HG03469 (cell line): ENCODE measurements around the gene GPATCH8.
"Not testable (repeated sequence)": the region's sequence is repeated elsewhere in the genome, so short reads cannot be mapped to it uniquely, and the experiment has no call there.

Source experiments
- ATAC-seq: cut with Tn5 transposase; IDR thresholded peaks from one replicate; pipeline ENCODE4 v1.9.1; 2021; ENCODE audit warnings: mild to moderate bottlenecking, moderate library complexity, moderate number of reproducible peaks; ENCODE audit not compliant: unreplicated experiment

GPATCH8 gene

GRCh38 chr17:44398692-44399691 is 104.2 kb downstream of the GPATCH8 start:
- no peak for ATAC-seq

DNA sequence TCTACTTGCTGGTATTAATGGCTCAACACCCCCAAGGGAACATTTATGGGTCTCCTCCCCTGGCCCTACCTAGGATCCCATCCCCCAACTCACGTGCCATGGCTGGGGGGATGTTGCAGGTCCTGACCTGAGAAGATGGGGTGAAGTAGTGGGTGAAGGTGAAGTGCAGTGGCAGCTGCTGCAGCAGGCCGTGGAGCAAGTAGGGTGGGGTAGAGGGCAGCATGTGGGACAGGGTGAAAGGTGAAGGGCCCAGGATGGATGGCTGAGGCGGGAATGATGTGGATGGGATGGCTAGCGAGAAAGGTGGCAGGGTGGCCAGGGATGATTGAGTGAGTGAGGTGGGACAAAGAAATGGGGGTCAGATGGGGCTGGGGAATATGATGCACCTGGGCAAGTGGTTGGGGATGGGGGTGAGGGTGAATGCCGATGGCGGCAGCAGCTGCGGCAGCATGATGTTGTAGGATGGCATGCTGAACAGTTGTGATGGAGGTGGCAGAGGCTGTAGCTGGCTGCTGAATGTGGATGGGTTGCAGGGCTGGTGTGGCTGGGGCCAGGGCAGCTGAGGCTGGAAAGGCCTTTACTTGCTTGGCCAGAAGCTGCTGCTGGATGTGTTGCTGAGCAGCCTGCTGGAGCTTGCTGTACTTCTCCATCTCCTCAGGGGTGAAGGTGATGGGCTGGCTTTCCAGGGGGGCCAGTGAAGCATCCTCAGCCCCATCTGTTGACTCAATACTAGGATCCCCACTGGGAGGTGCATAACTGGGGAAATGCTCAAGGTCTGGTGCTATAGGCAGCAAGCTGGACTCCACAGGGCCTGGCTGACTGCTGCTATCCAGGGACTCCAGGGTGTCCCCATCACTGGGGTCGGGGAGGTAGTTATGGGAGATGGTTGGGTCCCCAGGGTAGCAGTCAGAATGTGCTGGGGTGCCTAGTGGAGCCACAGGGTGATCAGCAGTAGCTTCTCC is 105.4 kb downstream of the GPATCH8 start:
- ATAC-seq, result no peak

DNA sequence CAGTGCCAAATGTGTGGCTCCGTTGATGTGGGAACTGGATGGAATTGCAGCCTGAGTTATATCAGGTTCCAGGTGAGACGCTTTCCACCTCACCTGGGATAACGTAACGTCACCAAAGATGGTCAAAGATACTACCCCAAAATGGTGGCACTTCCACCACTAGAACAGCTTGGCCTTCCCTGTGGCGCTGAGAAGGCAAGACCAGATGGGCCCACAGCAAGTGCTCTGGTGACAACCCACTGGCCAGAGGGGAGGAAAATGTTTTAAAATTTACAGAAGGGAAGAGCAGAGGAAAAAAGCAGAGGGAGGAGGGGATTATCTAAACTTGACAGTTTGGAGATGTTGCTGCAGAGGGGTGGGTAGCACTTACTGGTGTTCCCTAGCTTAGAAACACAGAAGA is 106.3 kb downstream of the GPATCH8 start:
- no peak for ATAC-seq

DNA sequence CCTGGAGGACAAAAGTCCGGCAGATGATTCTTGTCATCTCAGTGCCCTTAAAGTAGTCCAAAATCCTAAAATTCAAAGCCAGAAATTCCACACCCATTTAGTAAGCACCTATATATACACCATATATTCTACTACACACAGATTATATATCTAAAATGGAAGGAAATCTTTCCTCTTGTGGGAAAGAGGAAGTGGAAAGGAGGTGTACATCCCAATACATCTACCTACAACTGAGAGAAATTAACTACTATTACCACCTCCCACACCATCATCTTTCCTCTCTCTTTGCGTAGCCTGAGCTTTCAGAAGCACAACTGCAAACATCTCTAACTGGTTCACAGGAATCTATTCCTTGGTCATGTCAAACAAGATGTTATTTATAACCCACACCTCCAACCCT is 108.4 kb downstream of the GPATCH8 start:
- no peak for ATAC-seq

DNA sequence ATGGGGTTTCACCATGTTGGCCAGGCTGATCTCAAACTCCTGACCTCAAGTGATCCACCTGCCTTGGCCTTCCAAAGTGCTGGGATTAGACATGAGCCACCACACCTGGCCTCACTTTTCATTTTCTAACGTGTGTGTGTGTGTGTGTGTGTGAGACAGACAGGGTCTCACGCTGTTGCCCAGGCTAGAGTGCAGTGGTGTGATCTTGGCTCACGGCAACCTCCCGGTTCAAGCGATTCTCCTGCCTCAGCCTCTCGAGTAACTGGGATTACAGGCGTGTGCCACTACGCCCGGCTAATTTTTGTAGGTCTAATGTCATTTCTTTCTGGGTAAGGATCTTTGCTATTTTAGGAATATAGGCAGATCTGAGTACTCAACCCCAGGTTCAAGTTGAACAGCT is 109.1 kb downstream of the GPATCH8 start:
- ATAC-seq, result not testable (repeated sequence)

- no peak for ATAC-seq
Observed at GRCh38 chr17:44390250-44390870, 112.8 kb downstream of the GPATCH8 start.

DNA sequence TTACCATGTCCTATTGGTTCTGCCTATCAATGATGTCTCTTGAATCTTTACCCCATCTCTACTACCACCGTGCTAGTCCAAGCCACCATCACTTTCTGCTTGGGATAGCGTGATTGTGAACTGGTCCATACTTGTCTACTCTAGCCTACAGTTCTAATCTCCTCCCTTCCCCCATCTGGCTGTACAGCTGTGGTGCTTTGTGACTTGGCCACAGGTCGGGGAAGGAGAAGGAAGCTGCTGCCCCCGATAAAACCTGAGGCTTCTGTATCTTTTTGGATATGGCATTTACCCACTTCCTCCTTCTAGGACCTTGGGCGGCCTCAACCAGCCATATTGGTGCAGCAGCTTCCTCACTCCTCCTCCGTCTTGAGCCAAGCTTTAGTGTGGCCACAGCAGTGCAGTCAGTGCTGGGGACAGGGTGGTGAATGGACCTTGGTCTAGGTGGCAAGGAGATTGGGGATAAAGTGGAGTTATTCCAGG is 113.4 kb downstream of the GPATCH8 start:
- ATAC-seq, result no peak

DNA sequence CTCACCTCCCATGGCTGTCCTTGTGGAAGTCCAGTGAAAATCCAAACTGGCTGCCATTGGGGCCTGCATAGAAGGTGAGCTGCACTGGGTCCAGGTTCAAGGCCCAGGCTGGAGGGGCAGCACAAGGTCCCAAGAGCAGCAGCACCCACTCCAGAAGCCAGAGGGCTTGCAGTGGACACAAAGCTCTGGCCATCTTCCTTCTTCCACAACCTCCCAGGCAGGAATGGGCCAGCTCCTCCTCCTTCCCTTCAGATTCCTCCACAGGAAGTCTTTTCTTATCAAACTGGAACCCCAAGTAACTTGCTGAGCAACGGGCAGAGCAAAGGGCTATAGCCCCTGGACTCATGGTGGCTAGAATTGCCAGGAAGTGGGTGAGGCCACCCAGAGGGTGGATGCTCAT is 113.9 kb downstream of the GPATCH8 start, which contains the start of gene ITGA2B:
Gene ITGA2B, minus strand, starts transcription at position 369 of the 400 bp plus-strand sequence. Its CDS starts 176 bp downstream, at position 193.
- no peak for ATAC-seq

DNA sequence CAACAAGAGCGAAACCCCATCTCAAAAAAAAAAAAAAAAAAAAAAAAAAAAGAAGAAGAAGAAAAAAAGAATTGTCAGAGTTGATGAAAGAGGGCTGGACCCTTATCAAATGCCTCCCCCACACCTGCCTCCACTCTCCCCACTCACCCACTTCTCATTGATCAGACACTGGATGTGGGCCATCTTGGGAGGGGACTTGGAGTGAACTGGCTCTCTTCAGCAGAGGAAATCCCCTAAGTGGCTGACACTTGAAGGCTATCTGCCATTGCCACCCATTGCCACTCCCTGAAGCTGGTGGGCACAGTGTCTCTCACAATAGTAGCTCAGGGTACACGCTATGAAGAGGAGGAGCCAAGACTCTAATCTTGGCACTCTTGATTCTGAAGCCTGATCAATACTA is 115.4 kb downstream of the GPATCH8 start:
- ATAC-seq, result no peak

DNA sequence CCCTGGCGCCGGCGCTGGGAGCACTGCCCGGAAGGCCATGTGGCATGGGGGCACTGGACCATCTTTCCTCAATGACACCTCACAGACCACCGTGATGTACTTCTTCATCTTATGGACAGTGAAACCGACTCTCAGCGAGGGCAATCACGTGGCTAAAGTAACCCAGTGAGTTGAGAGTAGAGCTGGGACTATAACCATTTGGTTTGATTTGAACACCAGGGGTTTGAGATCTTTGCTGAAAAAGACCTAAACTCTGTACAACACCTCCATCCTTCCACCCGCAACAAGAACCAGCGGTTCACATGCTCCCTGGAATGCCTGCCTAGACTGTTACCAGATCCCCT is 117.1 kb downstream of the GPATCH8 start:
- no peak for ATAC-seq

GRCh38 chr17:44385287-44386181 is 117.7 kb downstream of the GPATCH8 start:
- ATAC-seq, result no peak

DNA sequence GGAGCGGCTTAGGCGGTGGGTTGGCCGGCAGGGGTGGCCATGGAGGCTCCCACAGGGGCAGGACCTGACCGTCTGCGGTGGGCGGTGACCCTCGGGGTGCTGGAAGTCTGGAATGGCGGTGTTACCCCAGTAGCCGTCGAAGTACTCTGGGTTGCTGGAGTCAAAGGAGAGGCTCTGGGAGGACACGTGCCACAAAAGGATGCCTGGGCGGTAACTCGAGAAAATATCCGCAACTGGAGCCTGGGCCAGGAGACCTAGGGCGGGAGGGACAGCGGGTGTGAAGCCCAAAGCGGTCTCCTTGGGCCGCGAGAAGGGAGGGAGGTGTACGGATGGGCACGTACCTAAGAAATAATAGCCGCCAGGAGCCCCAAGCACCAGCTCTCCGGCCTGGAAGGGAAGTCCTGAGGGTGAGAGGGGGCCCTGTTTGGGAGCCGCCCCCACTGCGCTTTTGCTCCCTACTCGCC is 118.4 kb downstream of the GPATCH8 start:
- ATAC-seq, result no peak

- ATAC-seq, result no peak
Observed at GRCh38 chr17:44384281-44384822, 118.9 kb downstream of the GPATCH8 start.

DNA sequence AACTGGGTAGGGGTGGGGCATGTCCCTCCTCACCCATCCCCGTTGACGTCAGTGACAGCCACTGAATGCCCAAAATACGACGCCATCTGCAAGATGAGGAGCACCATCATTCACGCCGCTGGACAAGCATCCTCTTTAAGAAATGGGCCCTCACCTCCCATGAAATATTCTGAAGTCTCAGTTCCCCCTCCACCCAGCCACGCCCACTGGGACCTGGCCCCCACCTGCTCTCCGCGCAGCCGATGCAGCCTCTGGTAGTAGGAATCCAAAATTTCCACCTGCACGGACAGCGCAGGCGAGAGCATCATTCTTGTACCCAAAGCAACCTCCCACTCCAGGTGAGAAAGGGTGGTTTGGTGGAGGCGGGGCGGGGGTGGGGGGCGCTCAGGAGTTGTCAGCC is 119.3 kb downstream of the GPATCH8 start:
- ATAC-seq, result no peak

DNA sequence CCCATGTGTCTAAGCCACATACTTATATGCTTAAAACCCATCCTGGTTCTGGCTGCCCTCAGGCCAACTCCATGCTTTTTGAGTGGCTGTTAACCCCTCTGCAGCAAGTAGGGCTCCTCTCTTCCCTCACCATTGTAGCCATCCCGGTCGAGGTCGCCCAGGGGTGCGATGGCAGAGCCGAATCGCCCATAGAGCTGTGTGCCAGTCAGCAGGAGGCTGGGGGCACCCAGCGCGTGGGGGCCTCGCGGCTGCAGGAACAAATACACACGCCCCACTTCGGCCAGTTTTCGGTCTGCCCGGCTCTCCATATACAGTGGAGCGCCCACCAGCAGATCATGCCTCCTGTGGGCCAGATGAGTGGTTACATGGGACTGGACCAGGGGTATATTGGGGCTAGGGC is 119.8 kb downstream of the GPATCH8 start:
- ATAC-seq, result no peak

GRCh38 chr17:44382917-44383316 is 120.3 kb downstream of the GPATCH8 start:
- no peak for ATAC-seq

DNA sequence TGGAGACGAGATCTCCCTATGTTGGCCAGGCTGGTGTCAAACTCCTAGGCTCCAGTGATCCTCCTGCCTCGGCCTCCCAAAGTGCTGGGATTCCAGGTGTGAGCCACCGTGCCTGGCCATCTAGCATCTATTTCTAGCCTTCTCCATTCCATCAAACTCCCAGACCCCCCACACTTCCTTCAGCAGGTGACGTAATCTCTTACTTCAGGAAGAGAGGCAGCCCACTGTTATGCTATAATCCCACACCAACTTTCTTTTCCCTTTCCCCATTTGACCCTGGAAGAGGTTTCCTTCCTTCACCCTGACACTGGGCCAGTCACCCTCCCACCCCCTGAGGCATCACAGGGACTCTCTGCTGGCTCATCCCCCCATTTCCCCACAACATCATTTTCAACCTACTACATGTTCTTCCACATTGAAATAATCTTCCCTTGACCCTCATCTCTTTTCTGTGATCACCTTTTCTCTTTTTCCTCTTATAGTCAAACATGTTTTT is 121.3 kb downstream of the GPATCH8 start:
- ATAC-seq, result no peak

DNA sequence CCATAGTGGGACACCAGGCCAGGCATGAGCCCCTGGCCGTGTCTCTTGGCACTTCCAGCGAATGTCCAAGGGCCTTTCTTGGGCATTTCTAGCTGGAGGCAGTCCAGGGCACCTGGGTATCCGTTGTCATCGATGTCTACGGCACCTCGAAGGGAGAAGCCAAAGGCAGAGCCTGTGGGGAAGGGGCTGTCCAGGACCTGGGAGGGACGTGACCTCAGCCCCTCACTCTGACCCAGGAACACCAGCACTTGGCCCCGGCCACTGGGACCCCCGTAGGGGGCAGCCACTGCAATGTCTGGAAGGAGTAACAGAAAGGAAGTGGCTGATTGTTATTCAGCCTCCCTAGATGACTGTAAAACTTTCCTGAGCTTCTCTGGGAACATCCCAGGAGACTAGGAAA is 122.4 kb downstream of the GPATCH8 start:
- no peak for ATAC-seq

- ATAC-seq, result no peak
Observed at GRCh38 chr17:44379887-44380286, 123.3 kb downstream of the GPATCH8 start.
